HG02970 (cell line): ENCODE measurements around the gene MAIP1.
A peak's percentile ranks its signal among the peaks of the same experiment; 100 is the strongest.

Source experiments
- ATAC-seq: cut with Tn5 transposase; IDR thresholded peaks from one replicate; pipeline ENCODE4 v1.9.1; 2021; ENCODE audit warnings: mild to moderate bottlenecking, moderate library complexity, moderate number of reproducible peaks; ENCODE audit not compliant: unreplicated experiment, low FRiP score

MAIP1 gene

GRCh38 chr2:199946196-199946595 lies 9.2 kb upstream of the MAIP1 start:
- ATAC-seq = no peak

- no peak for ATAC-seq
Observed at GRCh38 chr2:199946836-199947235, 8.5 kb upstream of the MAIP1 start.

DNA sequence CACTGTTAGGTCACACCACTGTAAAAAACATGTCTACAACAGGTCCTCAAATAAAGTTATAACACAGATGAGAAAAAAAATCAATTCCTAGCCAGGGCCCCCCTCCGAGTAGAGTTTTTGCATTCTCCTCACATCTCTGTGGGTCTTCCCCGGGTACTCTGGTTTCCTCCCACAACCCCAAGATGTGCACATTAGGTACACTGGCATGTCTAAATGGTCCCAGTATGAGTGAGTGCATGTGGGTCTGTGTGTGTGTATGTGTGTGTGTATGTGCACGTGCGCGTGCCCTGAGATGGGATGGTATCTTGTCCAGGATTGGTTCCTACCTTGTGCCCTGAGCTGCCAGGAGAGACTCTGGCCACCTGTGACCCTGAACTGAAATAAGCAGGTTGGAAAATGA lies 5.0 kb upstream of the MAIP1 start:
- no peak for ATAC-seq

DNA sequence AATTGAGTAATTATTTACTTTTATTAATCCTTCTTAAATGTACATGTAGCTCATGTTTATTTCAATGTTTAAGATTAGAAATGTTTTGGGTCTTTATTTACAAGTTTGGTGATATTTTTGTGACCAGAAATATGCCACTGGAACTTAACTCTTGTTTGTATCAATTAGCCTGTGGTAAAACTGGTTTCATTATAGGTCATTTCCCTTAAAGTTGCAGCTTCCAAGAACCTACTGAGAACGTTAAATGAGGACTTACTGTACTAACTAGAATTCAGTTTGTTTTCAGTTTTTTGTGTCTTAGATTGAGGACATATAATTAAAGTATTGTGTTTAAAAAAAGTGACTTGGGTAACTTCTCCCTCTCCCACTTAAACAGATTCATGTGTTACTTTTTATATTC lies 4.4 kb upstream of the MAIP1 start:
- no peak for ATAC-seq

- ATAC-seq = peak; percentile 28
Observed at GRCh38 chr2:199955007-199955338, 409 bp upstream of the MAIP1 start.

DNA sequence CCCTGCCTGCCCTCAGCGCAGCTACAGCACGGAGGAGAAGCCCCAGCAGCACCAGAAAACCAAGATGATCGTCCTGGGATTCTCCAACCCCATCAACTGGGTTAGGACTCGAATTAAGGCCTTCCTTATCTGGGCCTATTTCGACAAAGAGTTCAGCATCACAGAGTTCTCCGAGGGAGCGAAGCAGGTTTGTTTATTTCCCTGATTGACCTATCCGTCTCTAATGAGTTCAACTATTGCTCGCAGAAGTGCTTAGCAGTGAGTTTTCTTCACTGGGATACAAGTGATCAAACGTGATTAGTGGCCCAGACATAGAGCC lies 639 bp downstream of the MAIP1 start:
- no peak for ATAC-seq

GRCh38 chr2:199958014-199958413 lies 2.6 kb downstream of the MAIP1 start:
- ATAC-seq = no peak

- no peak for ATAC-seq
Observed at GRCh38 chr2:199962203-199962602, 6.8 kb downstream of the MAIP1 start.

GRCh38 chr2:199966405-199966804 lies 11.0 kb downstream of the MAIP1 start:
- ATAC-seq = no peak

DNA sequence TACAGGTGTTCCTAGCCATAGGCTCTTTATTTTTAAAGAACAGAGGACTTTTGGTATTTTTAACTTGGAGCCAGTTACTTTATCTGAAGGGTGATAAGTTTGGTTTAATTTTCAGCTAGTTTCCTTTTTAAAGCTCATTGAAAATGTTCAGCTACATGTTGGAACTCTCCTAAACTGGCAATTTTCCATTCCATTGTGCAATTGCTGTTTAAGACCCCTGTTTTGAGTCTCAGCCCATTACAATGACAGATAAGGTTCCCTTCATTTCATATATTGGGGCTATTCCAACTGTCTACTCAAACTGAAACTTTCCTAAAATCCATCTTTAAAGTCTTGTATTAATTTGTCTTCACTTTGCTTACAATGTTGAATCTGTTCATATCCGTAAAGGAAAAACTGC lies 11.6 kb downstream of the MAIP1 start:
- ATAC-seq = no peak

- no peak for ATAC-seq
Observed at GRCh38 chr2:199968126-199968525, 12.7 kb downstream of the MAIP1 start.

- ATAC-seq = no peak
Observed at GRCh38 chr2:199972088-199972626, 16.8 kb downstream of the MAIP1 start.

GRCh38 chr2:199973703-199974102 lies 18.3 kb downstream of the MAIP1 start:
- ATAC-seq = no peak

DNA sequence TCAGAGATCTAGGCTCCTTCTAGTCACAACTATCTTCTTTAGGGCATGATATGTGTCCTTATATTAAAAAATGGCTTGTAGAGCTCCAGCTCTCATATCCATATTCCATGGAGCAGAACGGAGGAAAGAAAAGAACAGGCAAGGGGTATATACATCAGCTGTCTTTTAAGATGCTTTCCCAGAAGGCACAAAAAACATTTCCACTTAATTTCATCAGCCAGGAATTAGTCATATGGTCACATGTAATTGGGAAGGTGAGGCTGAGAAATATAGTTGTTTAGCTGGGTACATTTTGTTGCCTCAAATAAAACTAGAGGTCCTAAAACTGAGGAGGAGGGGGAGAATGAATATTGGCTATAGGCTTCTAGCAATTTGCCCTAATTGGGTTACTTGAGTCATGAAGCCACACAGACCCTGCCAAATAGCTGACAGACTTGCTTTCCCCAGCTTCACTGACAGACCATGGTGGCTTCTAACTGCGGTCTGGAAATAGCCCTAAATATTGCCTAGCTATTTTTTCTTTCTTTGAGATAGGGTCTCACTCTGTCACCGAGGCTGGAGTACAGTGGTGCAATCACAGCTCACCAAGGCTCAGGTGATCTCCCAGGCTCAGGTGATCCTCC lies 20.0 kb downstream of the MAIP1 start:
- ATAC-seq = no peak

DNA sequence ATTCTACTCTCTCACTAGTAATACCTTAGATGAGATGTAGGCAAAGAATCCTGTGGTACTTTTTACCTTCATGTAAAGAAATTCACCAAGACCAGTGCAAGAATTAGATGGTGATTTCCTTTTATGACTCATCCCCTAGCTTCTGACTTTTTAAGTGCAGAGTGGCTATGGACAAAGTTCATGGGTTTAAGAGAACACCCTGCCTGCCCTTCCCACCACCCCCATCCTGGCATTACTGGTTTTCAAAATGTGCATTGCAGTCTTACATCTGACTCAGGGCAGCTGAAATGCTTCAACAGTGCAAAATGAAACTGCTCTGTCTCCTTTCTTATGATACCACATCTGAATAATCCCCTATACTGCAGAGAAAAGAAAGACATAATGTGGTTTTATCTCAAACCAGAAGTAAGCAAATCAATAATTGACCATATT lies 22.6 kb downstream of the MAIP1 start:
- peak; percentile 85 for ATAC-seq

DNA sequence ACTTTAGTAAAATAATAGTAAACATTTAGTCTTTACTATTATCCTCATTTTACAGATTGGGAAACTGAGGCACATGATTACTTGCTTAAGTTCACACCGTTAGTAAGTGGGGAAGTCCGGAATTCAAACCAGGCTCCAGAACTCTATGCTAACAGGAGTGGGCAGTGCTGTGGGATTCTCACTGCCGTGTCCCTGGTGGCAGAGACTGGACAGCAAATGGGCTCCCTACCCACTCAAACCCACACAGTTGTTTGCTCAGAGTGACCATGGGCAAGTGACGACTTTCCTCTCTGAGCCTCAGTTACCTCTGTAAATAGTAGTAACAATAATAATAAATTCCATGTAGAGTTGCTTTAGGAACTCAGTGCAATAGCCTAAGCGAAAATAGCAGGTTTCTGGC lies 24.0 kb downstream of the MAIP1 start:
- no peak for ATAC-seq

DNA sequence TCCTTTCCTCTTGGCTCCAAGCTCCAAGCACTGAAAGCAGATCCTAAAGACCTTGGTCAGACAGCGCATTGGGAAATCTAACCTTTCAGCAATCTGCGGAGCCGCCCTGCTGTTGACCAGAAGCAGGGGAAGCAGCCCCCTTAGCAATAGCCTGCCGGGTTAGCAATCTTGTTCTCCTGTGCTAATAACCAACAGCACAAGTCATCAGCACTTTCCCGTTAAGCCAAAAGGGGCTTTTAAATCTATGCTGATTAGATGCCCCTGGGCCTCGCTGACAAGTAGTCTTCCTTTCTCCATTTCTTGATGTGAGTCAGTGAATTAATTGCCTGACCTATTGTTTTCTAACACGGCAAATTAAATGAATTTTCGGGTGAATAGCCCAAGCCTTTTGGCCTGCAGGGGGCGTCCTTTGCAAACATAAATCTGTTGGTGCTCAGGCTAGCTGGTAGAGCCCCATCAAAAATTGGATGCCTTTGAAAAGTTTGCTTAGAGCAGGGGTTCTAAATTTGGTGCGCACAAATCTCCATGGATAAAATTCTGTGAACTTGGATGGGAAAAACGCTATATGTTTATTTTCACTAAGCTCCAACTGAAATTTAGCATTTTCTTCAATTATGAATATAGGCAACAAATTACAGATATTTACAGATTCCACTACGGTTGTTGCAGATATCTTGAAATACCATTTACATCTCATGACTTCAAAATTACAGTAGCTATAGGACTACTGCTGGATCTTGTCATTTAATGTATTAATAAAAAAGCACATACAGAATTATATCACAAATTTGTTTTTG lies 24.6 kb downstream of the MAIP1 start:
- no peak for ATAC-seq

DNA sequence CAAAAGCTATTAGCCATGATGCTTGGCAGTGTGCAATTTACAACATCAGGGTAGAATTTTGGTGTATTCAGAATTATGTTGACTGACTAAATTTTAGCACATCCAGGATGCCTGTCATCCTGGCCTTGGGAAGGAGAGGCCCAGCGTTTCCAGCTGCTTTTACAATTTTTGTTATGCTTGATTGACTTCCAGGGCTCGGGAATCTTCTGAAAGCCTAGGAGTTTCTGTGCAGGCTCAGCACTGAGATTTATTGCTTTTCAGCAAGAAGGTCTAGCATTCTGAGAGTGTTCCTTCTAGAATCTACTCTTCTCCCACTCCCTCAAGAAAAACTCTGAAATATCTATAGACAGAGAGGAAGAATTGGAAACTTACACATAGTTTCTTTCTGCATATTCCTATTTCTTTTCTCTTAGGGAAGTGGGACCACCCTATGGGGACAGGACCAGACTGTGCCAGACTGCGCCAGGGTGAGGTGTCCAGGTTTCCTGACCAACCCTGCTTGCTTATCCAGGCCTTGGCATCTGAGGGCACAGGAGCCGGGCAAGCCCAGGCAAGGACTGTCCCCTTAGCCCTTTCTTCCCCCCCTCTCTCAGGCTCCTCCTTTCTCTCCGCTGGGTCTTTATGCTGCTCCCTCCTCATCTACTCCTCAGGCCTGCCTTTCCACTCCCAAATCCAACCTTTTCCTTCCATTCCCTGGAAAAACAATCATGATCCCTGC lies 26.9 kb downstream of the MAIP1 start:
- ATAC-seq = no peak

DNA sequence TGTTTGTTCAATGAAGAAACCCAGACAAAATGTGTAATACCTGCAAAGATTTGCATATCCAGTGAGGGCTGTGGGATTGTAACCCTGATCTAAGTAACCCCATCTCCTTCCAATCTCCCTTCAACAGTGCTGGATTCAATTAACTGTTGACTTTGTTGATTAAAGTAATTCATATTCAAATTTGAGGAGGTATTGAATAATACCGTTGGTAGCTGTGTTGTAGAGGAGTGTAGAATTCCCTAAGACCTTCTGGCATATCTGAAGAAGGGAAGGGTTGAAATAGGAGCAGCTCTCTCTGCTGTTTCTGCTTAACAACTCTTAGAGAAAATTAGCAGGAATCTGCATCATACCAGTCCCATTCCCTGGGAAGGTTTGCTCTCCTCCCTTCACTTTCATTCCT lies 28.2 kb downstream of the MAIP1 start:
- ATAC-seq = no peak

DNA sequence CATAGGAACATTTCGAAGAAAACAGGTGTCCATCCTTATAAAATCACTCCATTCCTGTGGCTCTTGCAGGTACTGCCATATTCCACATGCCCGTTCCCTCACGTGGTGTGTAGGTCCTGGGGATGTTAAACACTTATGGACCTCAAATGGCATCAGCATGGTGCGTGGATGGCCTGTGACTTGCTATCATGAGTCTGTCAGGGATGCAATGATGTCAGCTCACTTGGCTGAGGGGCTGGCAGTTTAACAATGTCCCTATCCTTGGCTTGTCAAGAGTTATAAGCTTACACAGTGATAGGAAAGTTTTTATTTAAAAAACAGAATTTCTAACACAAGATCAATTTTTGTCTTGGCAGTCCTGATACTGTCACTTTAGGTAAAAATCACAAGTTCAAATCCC lies 28.8 kb downstream of the MAIP1 start:
- ATAC-seq = no peak

DNA sequence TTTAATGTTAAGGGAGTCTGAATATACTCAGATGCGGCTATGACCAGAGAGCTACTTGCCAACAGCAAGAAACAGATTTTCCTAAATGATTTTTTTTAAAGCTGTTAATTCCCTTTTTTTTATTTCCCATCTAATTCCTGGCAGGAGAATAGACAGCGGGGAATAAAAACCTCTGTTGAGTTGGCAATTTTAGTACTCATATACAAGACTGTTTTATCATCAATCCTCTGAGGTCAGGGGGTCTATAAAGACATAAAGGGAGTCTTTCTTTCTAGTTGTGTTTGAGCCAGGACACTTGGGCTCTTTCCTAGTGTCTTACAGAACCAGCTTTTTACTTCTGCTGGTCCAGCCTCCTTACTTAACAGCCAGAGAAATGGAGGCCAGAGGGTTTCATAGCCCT lies 29.4 kb downstream of the MAIP1 start:
- ATAC-seq = no peak
